ENCODE results near the gene TNFRSF1B.

GRCh38 chr1:12126781-12127180 lies 40.0 kb upstream of the TNFRSF1B start:
- TF ChIP-seq BHLHE40 (IDR thresholded peaks at IDR 0.05; ENCODE audit: borderline replicate concordance), result no peak
- no peak for TF ChIP-seq SP1 (IDR thresholded peaks at IDR 0.05)
- TF ChIP-seq FOXK2 (IDR thresholded peaks at IDR 0.05), result no peak
- TF ChIP-seq FOXA1 (IDR thresholded peaks at IDR 0.05), result no peak
- no peak for TF ChIP-seq ELF4 (IDR thresholded peaks at IDR 0.05)
- no peak for TF ChIP-seq FOXM1 (IDR thresholded peaks at IDR 0.05; ENCODE audit: borderline replicate concordance)
- no peak for TF ChIP-seq ZNF384 (IDR thresholded peaks at IDR 0.05)
- no peak for TF ChIP-seq HDGF (IDR thresholded peaks at IDR 0.05; ENCODE audit: borderline replicate concordance)
- TF ChIP-seq CTBP1 (IDR thresholded peaks at IDR 0.05; ENCODE audit: borderline replicate concordance), result no peak
- TF ChIP-seq TARDBP (IDR thresholded peaks at IDR 0.05), result no peak
- TF ChIP-seq LEF1 (IDR thresholded peaks at IDR 0.05; ENCODE audit: borderline replicate concordance), result no peak
- TF ChIP-seq PKNOX1 (IDR thresholded peaks at IDR 0.05), result no peak
- TF ChIP-seq ARNT (IDR thresholded peaks at IDR 0.05), result no peak
- TF ChIP-seq SUZ12 (IDR thresholded peaks at IDR 0.05), result no peak
